Adrenal gland (tissue), 12 donors: ENCODE measurements around the gene PIMREG. TPM values are rescaled to one million over a fixed set of nuclear protein-coding genes. Genes with fewer than 3 reads are reported as not detected.
A peak's percentile ranks its signal among the peaks of the same experiment; 100 is the strongest.

Source experiments
- DNase-seq, 7 donors: peaks; one replicate each; pipeline ENCODE4 v3.0.0-alpha.2; 2019 to 2020
- H3K27ac ChIP-seq, 5 donors: fragments of 200-600 bp; sonication (generic) in 4 of 5; 1 replicate in 3 of 5; 2 replicates in 2 of 5; pipeline versions ENCODE4 v1.5.1 to v1.8.0; 2016 to 2020; ENCODE audit warnings: mild to moderate bottlenecking in 1 of 5
- H3K27me3 ChIP-seq: fragments of 200-600 bp; 2 replicates; pipeline ENCODE4 v1.8.0; 2021
- H3K36me3 ChIP-seq, 2 donors: fragments of 200-600 bp; replicated peaks in 1 of 2; 1 replicate in 1 of 2; 2 replicates in 1 of 2; pipeline versions ENCODE4 v1.5.1 to v1.8.0; 2018 to 2022
- H3K4me1 ChIP-seq, 2 donors: fragments of 200-600 bp; replicated peaks in 1 of 2; 1 replicate in 1 of 2; 2 replicates in 1 of 2; pipeline versions ENCODE4 v1.5.1 to v1.8.0; 2018 to 2021
- H3K4me3 ChIP-seq, 4 donors: fragments of 200-600 bp; sonication (generic) in 3 of 4; one replicate each; pipeline ENCODE4 v1.5.1; 2016 to 2018
- H3K9me3 ChIP-seq, 3 donors: fragments of 200-600 bp; sonication (generic) in 1 of 3; replicated peaks in 1 of 3; 1 replicate in 2 of 3; 2 replicates in 1 of 3; pipeline versions ENCODE4 v1.5.1 to v1.8.0; 2016 to 2021
- CTCF ChIP-seq, 6 experiments: fragments of 450-650 bp in 4 of 6; fragments of 200-600 bp in 2 of 6; sonication (generic) in 1 of 6; IDR thresholded peaks; 1 replicate in 5 of 6; 2 replicates in 1 of 6; pipeline versions ENCODE4 v1.5.1 to v1.8.0; 2016 to 2021; ENCODE audit warnings: antibody characterized with exemption in 6 of 6, mild to moderate bottlenecking in 2 of 6, moderate library complexity in 1 of 6
- POLR2A ChIP-seq, 2 donors: fragments of 450-650 bp; IDR thresholded peaks; one replicate each; pipeline ENCODE4 v1.6.1; 2017; ENCODE audit warnings: antibody characterized with exemption in 2 of 2, mild to moderate bottlenecking in 2 of 2, moderate library complexity in 1 of 2
- WGBS, 4 donors: extraction: QIAGEN DNeasy Blood & Tissue Kit in 2 of 4; methylation state at CpG; one replicate each; pipeline versions ENCODE4 v1.1.5 to v1.1.7; 2013 to 2017; 5-methylcytosine and 5-hydroxymethylcytosine counted together
- intact Hi-C, 2 donors: fragments of 100-400 bp; cut with DNase I; formaldehyde crosslinking; loops; one replicate each; pipeline versions ENCODE4 v1.14.1 to v1.15.0; 2022 to 2023
- polyA plus RNA-seq, 3 donors: library from polyadenylated mRNA; stranded (reverse); fragments of 200-250 nt in 2 of 3; fragments of 350-450 nt in 1 of 3; fragmentation: Illumina TruSeq in 1 of 3; extraction: RNeasy Lipid Tissue Mini Kit (QIAGEN cat#74804) in 1 of 3; gene quantifications; one replicate each; pipeline ENCODE4 v1.2.3, GENCODE V29; 2013 to 2014
- total RNA-seq, 9 donors: library from RNA; depleted of rRNA in 4 of 9; stranded (reverse); fragments of >200 nt in 4 of 9; fragments of 120-200 nt in 1 of 9; fragmentation: NEBNext Ultra II Directional in 1 of 9; extraction: Animal tissue kit (Norgen Biotek cat#: 25700) in 1 of 9; gene quantifications; one replicate each; pipeline versions ENCODE4 v1.1.0 to v1.2.4, GENCODE V29; 2013 to 2023
- donor health status: healthy with polysubstance abuse.
- donor health status: Bipolar disorder and iron deficiency.
- donor health status: DM: yes; HTN: yes; CAD: no.
- donor health status: DM: no; HTN: no; CAD: no.
- donor health status: DM: no; HTN: no; CAD: no.
- donor health status: DM: yes; HTN: yes; CAD: no.

PIMREG gene
- total and polyA plus RNA-seq, 12 donors = 0.72 to 8.4 (median 2.5) TPM

GRCh38 chr17:6473128-6473767 lies 29.0 kb downstream of the PIMREG start:
- no peaks in the 10 kb centered on the region for H3K9me3 ChIP-seq
- TF ChIP-seq CTCF (IDR thresholded peaks at IDR 0.05) (peak; percentile 91 to 98 (median 95)), POLR2A (IDR thresholded peaks at IDR 0.05) (peak in 1 of 2 donors; percentile 26)
- no peaks in the 10 kb centered on the region for H3K27me3 ChIP-seq
- DNase-seq = peak; percentile 85 to 95 (median 90)
- H3K4me3 ChIP-seq = no peak overlapping the region
- H3K36me3 ChIP-seq = no peaks in the 10 kb centered on the region
- peaks cover 0 to 23% of the 10 kb centered on the region in 2 donors for H3K4me1 ChIP-seq
- H3K27ac ChIP-seq = no peak overlapping the region
- WGBS, 4 donors = 31 to 47% (median 44%) methylated on average over 10 to 14 of the region's 14 CpGs
- intact Hi-C loops = loop anchor here in 1 of 2 donors (10.0 kb wide), 2 partner anchors 82 to 162 kb away; partner anchors contain the start of gene PITPNM3

GRCh38 chr17:6474376-6474775 lies 30.1 kb downstream of the PIMREG start:
- WGBS, 4 donors = 89 to 91% (median 90%) methylated on average over 22 of the region's 22 CpGs
- TF ChIP-seq CTCF (IDR thresholded peaks at IDR 0.05) (no peak), POLR2A (IDR thresholded peaks at IDR 0.05) (no peak)
- H3K27ac ChIP-seq = no peak overlapping the region
- no peaks in the 10 kb centered on the region for H3K27me3 ChIP-seq
- H3K4me1 ChIP-seq = peaks cover 0 to 23% of the 10 kb centered on the region in 2 donors
- no peaks in the 10 kb centered on the region for H3K36me3 ChIP-seq
- DNase-seq = no peak
- no peak overlapping the region for H3K4me3 ChIP-seq
- H3K9me3 ChIP-seq = no peaks in the 10 kb centered on the region
- intact Hi-C loops = loop anchor here in 1 of 2 donors (10.0 kb wide), 2 partner anchors 80 to 160 kb away; partner anchors contain the start of gene PITPNM3

- H3K36me3 ChIP-seq = no peaks in the 10 kb centered on the region
- H3K9me3 ChIP-seq = no peaks in the 10 kb centered on the region
- intact Hi-C loops = loop anchor here (5.0 to 10.0 kb wide), 3 partner anchors 80 to 162 kb away; partner anchors contain the start of gene PITPNM3 (in 1 of the 2)
- H3K27ac ChIP-seq = no peak overlapping the region
- H3K4me1 ChIP-seq = peaks cover 0 to 23% of the 10 kb centered on the region in 2 donors
- H3K27me3 ChIP-seq = no peaks in the 10 kb centered on the region
- TF ChIP-seq CTCF (IDR thresholded peaks at IDR 0.05) = no peak
- TF ChIP-seq POLR2A (IDR thresholded peaks at IDR 0.05) = no peak
- no peak for DNase-seq
- 90 to 96% (median 92%) methylated on average over 2 to 7 of the region's 7 CpGs for WGBS, 4 donors
- H3K4me3 ChIP-seq = no peak overlapping the region
Measured at GRCh38 chr17:6474906-6475305, 30.7 kb downstream of the PIMREG start.

- TF ChIP-seq POLR2A (IDR thresholded peaks at IDR 0.05) (no peak), CTCF (IDR thresholded peaks at IDR 0.05) (no peak)
- H3K27ac ChIP-seq = no peak overlapping the region
- H3K36me3 ChIP-seq = no peaks in the 10 kb centered on the region
- DNase-seq = no peak
- no peaks in the 10 kb centered on the region for H3K27me3 ChIP-seq
- WGBS, 4 donors = 69 to 84% (median 78%) methylated on average over 4 of the region's 4 CpGs
- no peaks in the 10 kb centered on the region for H3K9me3 ChIP-seq
- no peak overlapping the region for H3K4me3 ChIP-seq
- intact Hi-C loops = loop anchor here (5.0 to 10.0 kb wide), 3 partner anchors 79 to 162 kb away; partner anchors contain the start of gene PITPNM3 (in 1 of the 2)
- peaks cover 0 to 23% of the 10 kb centered on the region in 2 donors for H3K4me1 ChIP-seq
Measured at GRCh38 chr17:6475411-6475810, 31.2 kb downstream of the PIMREG start.
